Measurements from ENCODE around the gene PNPT1. TPM values are rescaled to one million over a fixed set of nuclear protein-coding genes. Genes with fewer than 3 reads are reported as not detected.

PNPT1 gene
- total and polyA plus RNA-seq, 2 of the 13 experiments (the other 11 are each of a cell fraction or from before 2014, with no cell fraction given), result 23.4 to 61.0 TPM

DNA sequence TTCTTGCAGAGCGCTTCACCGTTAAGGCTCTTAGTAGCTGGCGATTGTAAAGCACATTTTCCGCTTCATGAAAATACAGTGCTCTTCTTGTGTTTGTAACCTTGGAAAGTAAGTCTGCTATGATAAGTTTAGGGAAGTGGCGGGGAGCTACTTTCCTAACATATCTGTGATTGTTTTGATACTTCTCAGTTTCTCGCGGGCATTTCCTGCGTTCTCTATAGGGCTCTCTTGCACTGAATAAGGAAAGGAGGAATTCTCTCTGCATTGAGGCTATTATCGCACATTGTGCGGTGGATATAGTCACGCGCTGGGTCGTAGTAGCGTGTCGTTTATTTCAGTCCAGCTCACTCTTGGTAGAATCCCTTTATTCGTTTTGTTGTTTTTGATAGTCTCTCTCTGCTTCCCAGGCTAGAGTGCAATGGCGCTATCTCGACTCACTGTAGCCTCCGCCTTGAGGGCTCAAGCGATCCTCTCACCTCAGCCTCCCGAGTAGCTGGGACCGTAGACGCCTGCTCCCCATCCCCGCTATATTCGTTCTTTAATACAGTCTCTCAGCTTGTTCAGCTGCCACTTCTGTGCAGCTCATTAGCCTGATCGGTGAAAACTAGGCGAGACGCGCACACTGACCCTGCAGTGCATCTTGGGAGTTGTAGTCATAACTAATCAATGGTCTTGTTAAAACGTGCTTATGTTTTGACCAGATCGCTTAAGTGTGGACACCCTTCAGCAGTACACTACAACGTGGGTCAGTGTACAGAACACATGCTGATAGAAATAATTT is 75.2 kb downstream of the PNPT1 start:
- Histone ChIP-seq H3K27me3 (ENCODE audit: control insufficient read depth in 1 of 2, insufficient read depth in 2 of 2, low read length in 2 of 2) (peaks cover 0 to 5% of the 10 kb centered on the region in 2 experiments; a peak in 1 of 5 replicates), H4K20me1 (ENCODE audit: insufficient read depth, low read length) (peaks cover 31% of the 10 kb centered on the region), H3K79me2 (ENCODE audit: insufficient read depth, low read length) (peaks cover 84% of the 10 kb centered on the region), H2AFZ (ENCODE audit: low read length) (no peak overlapping the region), H3K9me3 (ENCODE audit: low read length) (no peaks in the 10 kb centered on the region), H3K4me3 (replicated peaks in 1 of 3; ENCODE audit: insufficient read depth in 1 of 3, low read depth in 2 of 3, low read length in 3 of 3) (peak overlapping the region; percentile 68 to 99 (median 90)), H3K4me2 (ENCODE audit: low read depth, low read length) (peak overlapping the region; percentile 98), H3K9ac (ENCODE audit: insufficient read depth, low read depth, low read length) (peak overlapping the region; percentile 99), H3K27ac (ENCODE audit: extremely low read length, insufficient read depth, low read length) (peak overlapping the region; percentile 95), H3K4me1 (ENCODE audit: insufficient read depth, low read length) (peaks cover 42% of the 10 kb centered on the region), H3K36me3 (replicated peaks in 1 of 2; ENCODE audit: control insufficient read depth in 1 of 2, insufficient read depth in 2 of 2, low read length in 2 of 2) (peaks cover 0 to 22% of the 10 kb centered on the region in 2 experiments; a peak in 4 of 5 replicates)
- in situ Hi-C loops (cut with HindIII; ENCODE audit: extremely low pct_ligation_motif_present, low pct_unique_long_range_greater_than_20kb), result no loop called here
- CTCF ChIA-PET (ENCODE audit: low intra/inter-chr PET ratio, low total read pairs), result no interaction called here
- under 1% methylated on average over 32 of the region's 32 CpGs for WGBS (ENCODE audit: low lambda C conversion rate)
- ATAC-seq (peak; percentile 57), FAIRE-seq (peak; percentile 76), DNase-seq (ENCODE audit: low spot score) (peak; percentile 73)
- POLR2A ChIA-PET, result interaction anchor here (0.6 to 2.8 kb wide), 9 partner anchors 8 to 199 kb away, joined by 3 to 20 read pairs (median 5); partner anchors contain the start of gene CFAP36
- intact Hi-C loops (cut with micrococcal nuclease; ENCODE audit: unreplicated experiment), result loop anchor here (5.0 kb wide), 1 partner anchor 201 kb away; the partner anchor contains the start of gene CCDC88A
- BruUV-seq (replicated peaks), result TSS peak; percentile 77
- no peak for TF ChIP-seq HIVEP1 (CRISPR knock-in tag; IDR thresholded peaks at IDR 0.05)
- TF ChIP-seq, protein P1, sequence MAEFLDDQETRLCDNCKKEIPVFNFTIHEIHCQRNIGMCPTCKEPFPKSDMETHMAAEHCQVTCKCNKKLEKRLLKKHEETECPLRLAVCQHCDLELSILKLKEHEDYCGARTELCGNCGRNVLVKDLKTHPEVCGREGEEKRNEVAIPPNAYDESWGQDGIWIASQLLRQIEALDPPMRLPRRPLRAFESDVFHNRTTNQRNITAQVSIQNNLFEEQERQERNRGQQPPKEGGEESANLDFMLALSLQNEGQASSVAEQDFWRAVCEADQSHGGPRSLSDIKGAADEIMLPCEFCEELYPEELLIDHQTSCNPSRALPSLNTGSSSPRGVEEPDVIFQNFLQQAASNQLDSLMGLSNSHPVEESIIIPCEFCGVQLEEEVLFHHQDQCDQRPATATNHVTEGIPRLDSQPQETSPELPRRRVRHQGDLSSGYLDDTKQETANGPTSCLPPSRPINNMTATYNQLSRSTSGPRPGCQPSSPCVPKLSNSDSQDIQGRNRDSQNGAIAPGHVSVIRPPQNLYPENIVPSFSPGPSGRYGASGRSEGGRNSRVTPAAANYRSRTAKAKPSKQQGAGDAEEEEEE (CRISPR knock-in tag; IDR thresholded peaks at IDR 0.05; ENCODE audit: borderline replicate concordance), result no peak; the same call in none of the 2 replicates
- no peak for TF ChIP-seq NFE2L2 (IDR thresholded peaks at IDR 0.05; ENCODE audit: low read length)
- TF ChIP-seq HNRNPK (IDR thresholded peaks at IDR 0.05; ENCODE audit: low read depth, low read length, poor library complexity, severe bottlenecking), result no peak
- no peak for TF ChIP-seq ZNF337 (CRISPR knock-in tag; IDR thresholded peaks at IDR 0.05; ENCODE audit: borderline replicate concordance, low read depth)
- TF ChIP-seq, protein P2, sequence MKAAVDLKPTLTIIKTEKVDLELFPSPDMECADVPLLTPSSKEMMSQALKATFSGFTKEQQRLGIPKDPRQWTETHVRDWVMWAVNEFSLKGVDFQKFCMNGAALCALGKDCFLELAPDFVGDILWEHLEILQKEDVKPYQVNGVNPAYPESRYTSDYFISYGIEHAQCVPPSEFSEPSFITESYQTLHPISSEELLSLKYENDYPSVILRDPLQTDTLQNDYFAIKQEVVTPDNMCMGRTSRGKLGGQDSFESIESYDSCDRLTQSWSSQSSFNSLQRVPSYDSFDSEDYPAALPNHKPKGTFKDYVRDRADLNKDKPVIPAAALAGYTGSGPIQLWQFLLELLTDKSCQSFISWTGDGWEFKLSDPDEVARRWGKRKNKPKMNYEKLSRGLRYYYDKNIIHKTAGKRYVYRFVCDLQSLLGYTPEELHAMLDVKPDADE (CRISPR knock-in tag; IDR thresholded peaks at IDR 0.05), result no peak
- TF ChIP-seq, protein P3, sequence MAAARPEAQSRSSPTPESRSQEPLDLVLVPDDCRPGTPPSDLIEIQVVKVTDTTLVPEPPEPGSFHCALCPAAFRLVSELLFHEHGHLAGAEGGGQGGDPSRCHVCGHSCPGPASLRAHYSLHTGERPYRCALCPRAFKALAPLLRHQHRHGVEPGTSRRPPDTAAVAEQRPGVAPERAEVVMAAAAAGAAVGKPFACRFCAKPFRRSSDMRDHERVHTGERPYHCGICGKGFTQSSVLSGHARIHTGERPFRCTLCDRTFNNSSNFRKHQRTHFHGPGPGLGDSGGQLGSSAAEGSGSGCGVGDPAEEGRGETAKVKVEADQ (CRISPR knock-in tag; IDR thresholded peaks at IDR 0.05; ENCODE audit: borderline replicate concordance), result no peak
- no peak for TF ChIP-seq ZNF775 (CRISPR knock-in tag; IDR thresholded peaks at IDR 0.05; ENCODE audit: borderline replicate concordance)
- no peak for TF ChIP-seq ZNF761 (CRISPR knock-in tag; conservative IDR thresholded peaks at IDR 0.05)
- no peak for TF ChIP-seq ZNF317 (CRISPR knock-in tag; IDR thresholded peaks at IDR 0.05)
- no peak for TF ChIP-seq PITX1 (CRISPR knock-in tag; IDR thresholded peaks at IDR 0.05)
- TF ChIP-seq, protein P4, sequence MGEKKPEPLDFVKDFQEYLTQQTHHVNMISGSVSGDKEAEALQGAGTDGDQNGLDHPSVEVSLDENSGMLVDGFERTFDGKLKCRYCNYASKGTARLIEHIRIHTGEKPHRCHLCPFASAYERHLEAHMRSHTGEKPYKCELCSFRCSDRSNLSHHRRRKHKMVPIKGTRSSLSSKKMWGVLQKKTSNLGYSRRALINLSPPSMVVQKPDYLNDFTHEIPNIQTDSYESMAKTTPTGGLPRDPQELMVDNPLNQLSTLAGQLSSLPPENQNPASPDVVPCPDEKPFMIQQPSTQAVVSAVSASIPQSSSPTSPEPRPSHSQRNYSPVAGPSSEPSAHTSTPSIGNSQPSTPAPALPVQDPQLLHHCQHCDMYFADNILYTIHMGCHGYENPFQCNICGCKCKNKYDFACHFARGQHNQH (CRISPR knock-in tag; IDR thresholded peaks at IDR 0.05), result 0 out of 2 replicates have a peak, but pooled peaks have one; percentile 16
- TF ChIP-seq ZNF563 (CRISPR knock-in tag; IDR thresholded peaks at IDR 0.05), result no peak
- TF ChIP-seq ZNF33B (CRISPR knock-in tag; IDR thresholded peaks at IDR 0.05), result no peak
- TF ChIP-seq ZNF619 (CRISPR knock-in tag; IDR thresholded peaks at IDR 0.05), result no peak
- TF ChIP-seq MATR3 (CRISPR knock-in tag; IDR thresholded peaks at IDR 0.05), result no peak
- TF ChIP-seq ZNF441 (CRISPR knock-in tag; IDR thresholded peaks at IDR 0.05; ENCODE audit: borderline replicate concordance), result no peak
- TF ChIP-seq KDM4B (CRISPR knock-in tag; IDR thresholded peaks at IDR 0.05), result no peak
- TF ChIP-seq ZNF543 (CRISPR knock-in tag; IDR thresholded peaks at IDR 0.05), result no peak; the same call in 1 of the 2 replicates
